Upper lobe of left lung (tissue), 6 donors: ENCODE data around the gene LTB. TPM values are rescaled to one million over a fixed set of nuclear protein-coding genes. Genes with fewer than 3 reads are reported as not detected.

Source experiments
- ATAC-seq, 2 donors: fragments of 200-7000 bp; cut with Tn5 transposase; one replicate each; pipeline ENCODE4 v1.9.1; 2022; ENCODE audit warnings: mild to moderate bottlenecking in 2 of 2, moderate library complexity in 2 of 2; ENCODE audit not compliant: low FRiP score in 2 of 2
- DNase-seq, 2 donors: peaks; one replicate each; pipeline ENCODE4 v3.0.0-alpha.2; 2019 to 2020
- H3K27ac ChIP-seq, 4 donors: fragments of 200-600 bp; sonication (generic); one replicate each; pipeline ENCODE4 v1.5.1; 2016 to 2019
- H3K27me3 ChIP-seq, 4 donors: fragments of 200-600 bp; sonication (generic); one replicate each; pipeline ENCODE4 v1.5.1; 2017 to 2019
- H3K36me3 ChIP-seq, 4 donors: fragments of 200-600 bp; sonication (generic); one replicate each; pipeline ENCODE4 v1.5.1; 2016 to 2019
- H3K4me1 ChIP-seq, 4 donors: fragments of 200-600 bp; sonication (generic); one replicate each; pipeline ENCODE4 v1.5.1; 2018 to 2019
- H3K4me3 ChIP-seq, 4 donors: fragments of 200-600 bp; sonication (generic); one replicate each; pipeline ENCODE4 v1.5.1; 2017 to 2019; ENCODE audit warnings: mild to moderate bottlenecking in 2 of 4, moderate library complexity in 1 of 4
- H3K9me3 ChIP-seq, 4 donors: fragments of 200-600 bp; sonication (generic); one replicate each; pipeline ENCODE4 v1.5.1; 2018 to 2019
- EP300 ChIP-seq, 4 donors: sonication (generic); formaldehyde crosslinking; IDR thresholded peaks; one replicate each; pipeline ENCODE4 v1.5.1; 2017; ENCODE audit warnings: antibody characterized with exemption in 4 of 4, control low read depth in 2 of 4
- POLR2A ChIP-seq, 4 donors: fragments of 450-650 bp; IDR thresholded peaks; one replicate each; pipeline ENCODE4 v1.5.1; 2016 to 2017; ENCODE audit warnings: antibody characterized with exemption in 4 of 4, mild to moderate bottlenecking in 2 of 4
- POLR2AphosphoS5 ChIP-seq, 2 donors: sonication (generic); formaldehyde crosslinking; IDR thresholded peaks; one replicate each; pipeline ENCODE4 v1.5.1; 2017; ENCODE audit warnings: antibody characterized with exemption in 2 of 2
- WGBS, 2 donors: methylation state at CpG; one replicate each; pipeline ENCODE4 v1.1.5; 2017 to 2018; 5-methylcytosine and 5-hydroxymethylcytosine counted together
- total RNA-seq, 6 donors: library from RNA; depleted of rRNA in 4 of 6; stranded (reverse); fragments of >200 nt in 4 of 6; gene quantifications; one replicate each; pipeline versions ENCODE4 v1.1.0 to v1.2.1, GENCODE V29; 2016 to 2021
- TF ChIP-seq, protein P1 (sequence below), 6 experiments: fragments of 450-650 bp in 4 of 6; fragments of 200-600 bp in 2 of 6; sonication (generic) in 2 of 6; IDR thresholded peaks; one replicate each; pipeline ENCODE4 v1.5.1; 2016 to 2019; ENCODE audit warnings: antibody characterized with exemption in 6 of 6
- donor health status: DM: no; HTN: no; CAD: no; lungs with moderate emphysema.
- donor health status: DM: no; HTN: yes; CAD: no; lungs with severe emphysema.

The LTB gene
- total RNA-seq, 6 donors from 2014 or later, result 1.3 to 18.7 (median 8.2) TPM; not detected in 3

DNA sequence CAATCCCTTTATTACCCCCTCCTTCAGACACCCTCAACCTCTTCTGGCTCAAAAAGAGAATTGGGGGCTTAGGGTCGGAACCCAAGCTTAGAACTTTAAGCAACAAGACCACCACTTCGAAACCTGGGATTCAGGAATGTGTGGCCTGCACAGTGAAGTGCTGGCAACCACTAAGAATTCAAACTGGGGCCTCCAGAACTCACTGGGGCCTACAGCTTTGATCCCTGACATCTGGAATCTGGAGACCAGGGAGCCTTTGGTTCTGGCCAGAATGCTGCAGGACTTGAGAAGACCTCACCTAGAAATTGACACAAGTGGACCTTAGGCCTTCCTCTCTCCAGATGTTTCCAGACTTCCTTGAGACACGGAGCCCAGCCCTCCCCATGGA lies 4.7 kb downstream of the LTB start:
- Histone ChIP-seq H3K27ac (no peak overlapping the region), H3K4me3 (peak overlapping the region in 1 of 4 donors; percentile 53), H3K9me3 (no peaks in the 10 kb centered on the region), H3K36me3 (no peaks in the 10 kb centered on the region), H3K27me3 (no peaks in the 10 kb centered on the region), H3K4me1 (peaks cover 14 to 18% (median 16%) of the 10 kb centered on the region in 4 donors)
- 82 to 95% methylated on average over 3 of the region's 3 CpGs for WGBS, 2 donors
- DNase-seq (no peak), ATAC-seq (no peak)
- no peak for TF ChIP-seq POLR2AphosphoS5 (IDR thresholded peaks at IDR 0.05)

DNA sequence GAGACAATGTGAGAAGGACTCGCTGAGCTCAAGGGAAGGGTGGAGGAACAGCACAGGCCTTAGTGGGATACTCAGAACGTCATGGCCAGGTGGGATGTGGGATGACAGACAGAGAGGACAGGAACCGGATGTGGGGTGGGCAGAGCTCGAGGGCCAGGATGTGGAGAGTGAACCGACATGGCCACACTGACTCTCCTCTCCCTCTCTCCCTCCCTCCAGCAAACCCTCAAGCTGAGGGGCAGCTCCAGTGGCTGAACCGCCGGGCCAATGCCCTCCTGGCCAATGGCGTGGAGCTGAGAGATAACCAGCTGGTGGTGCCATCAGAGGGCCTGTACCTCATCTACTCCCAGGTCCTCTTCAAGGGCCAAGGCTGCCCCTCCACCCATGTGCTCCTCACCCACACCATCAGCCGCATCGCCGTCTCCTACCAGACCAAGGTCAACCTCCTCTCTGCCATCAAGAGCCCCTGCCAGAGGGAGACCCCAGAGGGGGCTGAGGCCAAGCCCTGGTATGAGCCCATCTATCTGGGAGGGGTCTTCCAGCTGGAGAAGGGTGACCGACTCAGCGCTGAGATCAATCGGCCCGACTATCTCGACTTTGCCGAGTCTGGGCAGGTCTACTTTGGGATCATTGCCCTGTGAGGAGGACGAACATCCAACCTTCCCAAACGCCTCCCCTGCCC lies 5.2 kb downstream of the LTB start:
- peak overlapping the region in 2 of 4 donors; percentile 43 to 53 for H3K4me3 ChIP-seq
- peaks cover 9 to 13% (median 11%) of the 10 kb centered on the region in 4 donors for H3K4me1 ChIP-seq
- 81 to 88% methylated on average over 19 of the region's 19 CpGs for WGBS, 2 donors
- no peaks in the 10 kb centered on the region for H3K36me3 ChIP-seq
- TF ChIP-seq, protein P1, sequence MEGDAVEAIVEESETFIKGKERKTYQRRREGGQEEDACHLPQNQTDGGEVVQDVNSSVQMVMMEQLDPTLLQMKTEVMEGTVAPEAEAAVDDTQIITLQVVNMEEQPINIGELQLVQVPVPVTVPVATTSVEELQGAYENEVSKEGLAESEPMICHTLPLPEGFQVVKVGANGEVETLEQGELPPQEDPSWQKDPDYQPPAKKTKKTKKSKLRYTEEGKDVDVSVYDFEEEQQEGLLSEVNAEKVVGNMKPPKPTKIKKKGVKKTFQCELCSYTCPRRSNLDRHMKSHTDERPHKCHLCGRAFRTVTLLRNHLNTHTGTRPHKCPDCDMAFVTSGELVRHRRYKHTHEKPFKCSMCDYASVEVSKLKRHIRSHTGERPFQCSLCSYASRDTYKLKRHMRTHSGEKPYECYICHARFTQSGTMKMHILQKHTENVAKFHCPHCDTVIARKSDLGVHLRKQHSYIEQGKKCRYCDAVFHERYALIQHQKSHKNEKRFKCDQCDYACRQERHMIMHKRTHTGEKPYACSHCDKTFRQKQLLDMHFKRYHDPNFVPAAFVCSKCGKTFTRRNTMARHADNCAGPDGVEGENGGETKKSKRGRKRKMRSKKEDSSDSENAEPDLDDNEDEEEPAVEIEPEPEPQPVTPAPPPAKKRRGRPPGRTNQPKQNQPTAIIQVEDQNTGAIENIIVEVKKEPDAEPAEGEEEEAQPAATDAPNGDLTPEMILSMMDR (IDR thresholded peaks at IDR 0.05), result no peak
- TF ChIP-seq POLR2A (IDR thresholded peaks at IDR 0.05), result peak in 1 of 4 donors; percentile 13
- no peak for TF ChIP-seq EP300 (IDR thresholded peaks at IDR 0.05)
- peak in 1 of 2 donors; percentile 24 for TF ChIP-seq POLR2AphosphoS5 (IDR thresholded peaks at IDR 0.05)
- H3K27ac ChIP-seq, result peak overlapping the region in 3 of 4 donors; percentile 10 to 61 (median 23)
- no peaks in the 10 kb centered on the region for H3K27me3 ChIP-seq
- ATAC-seq (no peak), DNase-seq (peak in 1 of 2 donors; percentile 43)
- no peaks in the 10 kb centered on the region for H3K9me3 ChIP-seq

DNA sequence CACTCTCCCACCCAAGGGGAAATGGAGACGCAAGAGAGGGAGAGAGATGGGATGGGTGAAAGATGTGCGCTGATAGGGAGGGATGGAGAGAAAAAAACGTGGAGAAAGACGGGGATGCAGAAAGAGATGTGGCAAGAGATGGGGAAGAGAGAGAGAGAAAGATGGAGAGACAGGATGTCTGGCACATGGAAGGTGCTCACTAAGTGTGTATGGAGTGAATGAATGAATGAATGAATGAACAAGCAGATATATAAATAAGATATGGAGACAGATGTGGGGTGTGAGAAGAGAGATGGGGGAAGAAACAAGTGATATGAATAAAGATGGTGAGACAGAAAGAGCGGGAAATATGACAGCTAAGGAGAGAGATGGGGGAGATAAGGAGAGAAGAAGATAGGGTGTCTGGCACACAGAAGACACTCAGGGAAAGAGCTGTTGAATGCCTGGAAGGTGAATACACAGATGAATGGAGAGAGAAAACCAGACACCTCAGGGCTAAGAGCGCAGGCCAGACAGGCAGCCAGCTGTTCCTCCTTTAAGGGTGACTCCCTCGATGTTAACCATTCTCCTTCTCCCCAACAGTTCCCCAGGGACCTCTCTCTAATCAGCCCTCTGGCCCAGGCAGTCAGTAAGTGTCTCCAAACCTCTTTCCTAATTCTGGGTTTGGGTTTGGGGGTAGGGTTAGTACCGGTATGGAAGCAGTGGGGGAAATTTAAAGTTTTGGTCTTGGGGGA lies 6.1 kb downstream of the LTB start:
- Histone ChIP-seq H3K27ac (peak overlapping the region in 3 of 4 donors; percentile 40 to 81 (median 73)), H3K9me3 (no peaks in the 10 kb centered on the region), H3K27me3 (no peaks in the 10 kb centered on the region), H3K36me3 (no peaks in the 10 kb centered on the region), H3K4me1 (peaks cover 3 to 7% (median 5%) of the 10 kb centered on the region in 4 donors), H3K4me3 (peak overlapping the region in 3 of 4 donors; percentile 35 to 53 (median 43))
- ATAC-seq, result no peak
- no peak for DNase-seq
- WGBS, 2 donors, result 65 to 69% methylated on average over 8 of the region's 8 CpGs
- TF ChIP-seq POLR2A (IDR thresholded peaks at IDR 0.05), result no peak
- TF ChIP-seq EP300 (IDR thresholded peaks at IDR 0.05), result no peak
- TF ChIP-seq, protein P1 (IDR thresholded peaks at IDR 0.05), result no peak
- no peak for TF ChIP-seq POLR2AphosphoS5 (IDR thresholded peaks at IDR 0.05)

DNA sequence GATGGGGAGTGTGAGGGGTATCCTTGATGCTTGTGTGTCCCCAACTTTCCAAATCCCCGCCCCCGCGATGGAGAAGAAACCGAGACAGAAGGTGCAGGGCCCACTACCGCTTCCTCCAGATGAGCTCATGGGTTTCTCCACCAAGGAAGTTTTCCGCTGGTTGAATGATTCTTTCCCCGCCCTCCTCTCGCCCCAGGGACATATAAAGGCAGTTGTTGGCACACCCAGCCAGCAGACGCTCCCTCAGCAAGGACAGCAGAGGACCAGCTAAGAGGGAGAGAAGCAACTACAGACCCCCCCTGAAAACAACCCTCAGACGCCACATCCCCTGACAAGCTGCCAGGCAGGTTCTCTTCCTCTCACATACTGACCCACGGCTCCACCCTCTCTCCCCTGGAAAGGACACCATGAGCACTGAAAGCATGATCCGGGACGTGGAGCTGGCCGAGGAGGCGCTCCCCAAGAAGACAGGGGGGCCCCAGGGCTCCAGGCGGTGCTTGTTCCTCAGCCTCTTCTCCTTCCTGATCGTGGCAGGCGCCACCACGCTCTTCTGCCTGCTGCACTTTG lies 6.8 kb downstream of the LTB start, which contains the start of gene TNF:
Gene TNF (plus strand): TSS at position 231 of the 567 bp plus-strand sequence. CDS start 177 bp downstream, at position 408.
- 47 to 57% methylated on average over 13 to 19 of the region's 19 CpGs for WGBS, 2 donors
- Histone ChIP-seq H3K9me3 (no peaks in the 10 kb centered on the region), H3K27me3 (no peaks in the 10 kb centered on the region), H3K4me1 (peaks cover under 1 to 7% (median 2%) of the 10 kb centered on the region in 4 donors), H3K4me3 (peak within 1 kb of the TSS in 3 of 4 donors; percentile 35 to 53 (median 43)), H3K27ac (peak within 1 kb of the TSS in 3 of 4 donors; percentile 40 to 81 (median 73)), H3K36me3 (no peaks in the 10 kb centered on the region)
- ATAC-seq (peak in 1 of 2 donors; percentile 85), DNase-seq (peak in 1 of 2 donors; percentile 62)
- TF ChIP-seq POLR2A (IDR thresholded peaks at IDR 0.05), result peak in 1 of 4 donors; percentile 72
- TF ChIP-seq, protein P1 (IDR thresholded peaks at IDR 0.05), result no peak
- no peak for TF ChIP-seq EP300 (IDR thresholded peaks at IDR 0.05)
- peak; percentile 34 to 73 for TF ChIP-seq POLR2AphosphoS5 (IDR thresholded peaks at IDR 0.05)
